Stomach (tissue), 9 donors: Measurements from ENCODE around the gene NR2F2. TPM values are rescaled to one million over a fixed set of nuclear protein-coding genes. Genes with fewer than 3 reads are reported as not detected.

Source experiments
- DNase-seq, 2 donors: peaks; one replicate each; pipeline versions ENCODE4 v3.0.0 to v3.0.0-alpha.2; 2013 to 2019
- H3K27ac ChIP-seq, 5 donors: fragments of 200-600 bp in 4 of 5; sonication (generic) in 4 of 5; one replicate each; pipeline ENCODE4 v1.5.1; 2013 to 2019; ENCODE audit warnings: mild to moderate bottlenecking in 1 of 5, moderate library complexity in 1 of 5
- H3K27me3 ChIP-seq, 3 donors: fragments of 200-600 bp; sonication (generic); one replicate each; pipeline ENCODE4 v1.5.1; 2017 to 2019; ENCODE audit warnings: mixed run types in 1 of 3
- H3K36me3 ChIP-seq, 4 donors: fragments of 200-600 bp; sonication (generic); 1 replicate in 3 of 4; 2 replicates in 1 of 4; pipeline ENCODE4 v1.5.1; 2016 to 2019
- H3K4me1 ChIP-seq, 4 donors: fragments of 200-600 bp; sonication (generic); one replicate each; pipeline ENCODE4 v1.5.1; 2016 to 2019
- H3K4me3 ChIP-seq, 4 donors: fragments of 200-600 bp; sonication (generic) in 3 of 4; one replicate each; pipeline ENCODE4 v1.5.1; 2016 to 2019; ENCODE audit warnings: mild to moderate bottlenecking in 1 of 4
- H3K9me3 ChIP-seq, 4 donors: fragments of 200-600 bp; sonication (generic); one replicate each; pipeline ENCODE4 v1.5.1; 2016 to 2019
- EP300 ChIP-seq: sonication (generic); formaldehyde crosslinking; IDR thresholded peaks from one replicate; pipeline ENCODE4 v1.6.1; 2017; ENCODE audit warnings: antibody characterized with exemption
- POLR2A ChIP-seq, 4 donors: fragments of 450-650 bp; IDR thresholded peaks; one replicate each; pipeline ENCODE4 v1.6.1; 2016; ENCODE audit warnings: antibody characterized with exemption in 4 of 4, control low read depth in 2 of 4, mild to moderate bottlenecking in 1 of 4, moderate library complexity in 1 of 4
- POLR2AphosphoS5 ChIP-seq, 3 donors: sonication (generic); formaldehyde crosslinking; IDR thresholded peaks; one replicate each; pipeline ENCODE4 v1.6.1; 2016; ENCODE audit warnings: antibody characterized with exemption in 3 of 3
- WGBS, 5 donors: extraction: QIAGEN DNeasy Blood & Tissue Kit in 3 of 5; methylation state at CpG; one replicate each; pipeline versions ENCODE4 v1.1.5 to v1.1.7; 2013 to 2018; 5-methylcytosine and 5-hydroxymethylcytosine counted together
- intact Hi-C: fragments of 100-400 bp; cut with DNase I; formaldehyde crosslinking; loops from one replicate; pipeline ENCODE4 v1.15.1; 2023; ENCODE audit warnings: low total_unique reads
- polyA plus RNA-seq, 3 donors: library from polyadenylated mRNA; stranded (reverse); fragments of 200-250 nt; gene quantifications; one replicate each; pipeline ENCODE4 v1.2.3, GENCODE V29; 2013
- total RNA-seq, 5 donors: library from RNA; depleted of rRNA; stranded (reverse); fragments of >200 nt; gene quantifications; one replicate each; pipeline versions ENCODE4 v1.1.0 to v1.2.3, GENCODE V29; 2014 to 2016
- TF ChIP-seq, protein P1 (sequence below), 7 experiments: fragments of 450-650 bp in 4 of 7; fragments of 200-600 bp in 3 of 7; sonication (generic) in 3 of 7; IDR thresholded peaks; one replicate each; pipeline ENCODE4 v1.5.1; 2016 to 2019; ENCODE audit warnings: antibody characterized with exemption in 7 of 7, control low read depth in 2 of 7, mild to moderate bottlenecking in 1 of 7
- donor health status: healthy with polysubstance abuse.
- donor health status: Bipolar disorder and iron deficiency.
- donor health status: healthy.

The NR2F2 gene
- total and polyA plus RNA-seq, 8 donors: 30.9 to 96.2 (median 43.5) TPM

DNA sequence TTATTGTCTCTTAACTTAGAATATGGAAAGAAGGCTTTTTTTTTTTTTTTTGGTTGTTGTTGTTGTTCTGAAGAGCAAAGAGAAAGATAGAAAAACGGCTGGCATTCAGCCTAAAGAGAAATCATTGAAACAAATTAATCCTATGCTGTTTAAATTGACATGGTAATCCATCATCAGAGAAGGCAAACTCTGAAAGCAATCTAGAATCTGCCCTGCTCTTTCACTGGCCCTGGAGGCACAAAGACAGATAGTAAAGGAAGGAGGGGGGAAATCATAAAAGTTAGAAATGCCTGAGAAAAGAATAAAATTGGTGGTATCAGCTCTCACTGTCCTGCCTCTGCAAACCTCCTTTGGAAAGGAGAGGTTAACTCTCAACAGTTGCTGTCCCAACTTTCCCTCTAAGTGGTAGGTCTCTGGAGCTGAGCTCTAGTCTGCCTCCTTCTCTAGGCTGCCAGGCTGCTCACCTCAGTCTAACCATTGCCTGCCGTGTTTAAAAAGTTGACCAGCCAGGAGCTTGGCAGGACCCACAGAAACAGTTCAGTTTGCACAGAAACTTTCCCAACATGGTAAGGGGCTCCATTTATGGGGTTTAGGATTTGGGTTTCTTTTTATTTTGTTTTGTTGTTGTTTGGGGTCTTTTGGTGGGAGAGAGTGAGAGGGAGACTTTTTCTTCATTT is 13.4 kb upstream of the NR2F2 start:
- Histone ChIP-seq H3K36me3 (no peaks in the 10 kb centered on the region), H3K4me1 (peaks cover 0 to 46% (median 18%) of the 10 kb centered on the region in 4 donors), H3K27ac (peak overlapping the region; percentile 22 to 98 (median 96)), H3K9me3 (no peaks in the 10 kb centered on the region), H3K4me3 (peak overlapping the region in 1 of 4 donors; percentile 22), H3K27me3 (peaks cover 0 to 9% (median 5%) of the 10 kb centered on the region in 3 donors)
- DNase-seq: peak in 1 of 2 donors; percentile 60
- intact Hi-C loops: no loop called here
- 17 to 35% (median 28%) methylated on average over 2 of the region's 2 CpGs for WGBS, 5 donors
- TF ChIP-seq POLR2AphosphoS5 (IDR thresholded peaks at IDR 0.05) (peak; percentile 21 to 58 (median 32)), EP300 (no peak)

DNA sequence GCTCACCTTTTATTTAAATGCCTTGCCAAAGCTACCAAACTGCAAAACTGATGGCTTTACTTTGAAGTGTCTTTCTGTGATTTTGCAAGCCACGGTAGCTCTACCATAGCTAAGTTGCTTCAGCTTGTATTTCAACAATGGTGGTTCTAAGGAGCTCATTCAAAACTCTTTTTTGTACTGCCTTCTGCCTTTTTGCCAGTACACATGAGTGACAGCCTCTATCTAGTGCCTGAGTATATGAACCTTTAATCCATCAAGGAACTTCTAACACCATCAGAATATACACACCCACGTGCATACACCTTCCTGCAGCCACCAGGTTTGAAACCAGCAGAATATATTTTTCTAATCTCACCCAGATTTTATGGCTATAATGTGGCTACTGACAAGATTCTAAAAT is 10.4 kb upstream of the NR2F2 start:
- Histone ChIP-seq H3K4me1 (peaks cover 12 to 67% (median 36%) of the 10 kb centered on the region in 4 donors), H3K4me3 (peak overlapping the region in 3 of 4 donors; percentile 13 to 57 (median 21)), H3K27ac (peak overlapping the region in 4 of 5 donors; percentile 93 to 98 (median 96)), H3K36me3 (no peaks in the 10 kb centered on the region), H3K27me3 (peaks cover 0 to 34% (median 13%) of the 10 kb centered on the region in 3 donors), H3K9me3 (no peaks in the 10 kb centered on the region)
- TF ChIP-seq EP300: no peak
- TF ChIP-seq, protein P1, sequence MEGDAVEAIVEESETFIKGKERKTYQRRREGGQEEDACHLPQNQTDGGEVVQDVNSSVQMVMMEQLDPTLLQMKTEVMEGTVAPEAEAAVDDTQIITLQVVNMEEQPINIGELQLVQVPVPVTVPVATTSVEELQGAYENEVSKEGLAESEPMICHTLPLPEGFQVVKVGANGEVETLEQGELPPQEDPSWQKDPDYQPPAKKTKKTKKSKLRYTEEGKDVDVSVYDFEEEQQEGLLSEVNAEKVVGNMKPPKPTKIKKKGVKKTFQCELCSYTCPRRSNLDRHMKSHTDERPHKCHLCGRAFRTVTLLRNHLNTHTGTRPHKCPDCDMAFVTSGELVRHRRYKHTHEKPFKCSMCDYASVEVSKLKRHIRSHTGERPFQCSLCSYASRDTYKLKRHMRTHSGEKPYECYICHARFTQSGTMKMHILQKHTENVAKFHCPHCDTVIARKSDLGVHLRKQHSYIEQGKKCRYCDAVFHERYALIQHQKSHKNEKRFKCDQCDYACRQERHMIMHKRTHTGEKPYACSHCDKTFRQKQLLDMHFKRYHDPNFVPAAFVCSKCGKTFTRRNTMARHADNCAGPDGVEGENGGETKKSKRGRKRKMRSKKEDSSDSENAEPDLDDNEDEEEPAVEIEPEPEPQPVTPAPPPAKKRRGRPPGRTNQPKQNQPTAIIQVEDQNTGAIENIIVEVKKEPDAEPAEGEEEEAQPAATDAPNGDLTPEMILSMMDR (IDR thresholded peaks at IDR 0.05): no peak
- WGBS, 5 donors: 31 to 55% (median 40%) methylated on average over 2 of the region's 2 CpGs
- intact Hi-C loops: no loop called here
- DNase-seq: no peak

DNA sequence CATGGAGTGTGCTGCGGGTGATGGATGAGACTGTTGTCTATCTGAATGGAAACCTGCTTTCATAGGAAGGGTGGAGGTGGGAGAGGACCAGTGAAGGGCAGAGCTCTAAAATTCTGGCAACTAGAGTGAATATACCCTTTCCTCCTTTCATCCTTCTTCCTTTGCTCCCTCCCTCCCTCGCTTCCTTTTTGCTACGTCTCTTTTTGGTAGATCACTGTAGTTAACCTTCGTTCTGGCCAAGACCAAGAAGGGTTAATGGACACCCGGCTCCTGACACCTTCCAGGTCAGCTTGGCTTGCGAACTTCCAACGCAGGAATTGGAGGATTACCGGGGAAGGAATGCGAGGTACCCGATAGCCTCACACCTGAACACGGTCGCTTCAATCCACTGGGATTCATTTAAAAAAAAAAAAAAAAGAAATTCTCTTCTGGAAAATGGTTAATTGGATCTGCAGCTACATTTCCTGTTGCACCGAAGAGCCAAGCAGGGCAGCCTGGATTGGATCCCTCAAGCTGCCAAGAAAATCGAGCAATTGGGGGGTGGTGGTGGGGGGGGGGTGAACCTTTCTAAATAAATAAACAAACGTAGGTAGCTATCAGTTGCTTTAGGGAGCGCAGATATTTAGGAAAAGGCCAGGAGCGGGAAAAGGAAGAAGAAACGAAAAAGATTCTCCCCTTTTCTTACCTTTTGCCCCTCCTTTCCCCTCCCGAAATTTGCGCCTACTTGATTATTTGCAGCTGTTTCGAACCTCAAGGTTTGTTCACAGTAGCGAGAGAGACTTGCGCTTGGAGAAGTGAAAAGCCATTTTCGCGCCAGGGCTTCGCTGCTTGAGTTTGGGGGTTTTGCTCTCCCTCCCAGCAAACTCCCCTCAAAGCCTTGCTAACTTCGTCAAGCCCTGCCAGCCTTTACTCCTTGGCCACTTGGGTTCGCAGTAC is 9.5 kb upstream of the NR2F2 start:
- Histone ChIP-seq H3K27ac (peak overlapping the region; percentile 93 to 98 (median 96)), H3K4me1 (peaks cover 12 to 60% (median 39%) of the 10 kb centered on the region in 4 donors), H3K9me3 (no peaks in the 10 kb centered on the region), H3K4me3 (peak overlapping the region; percentile 57 to 80 (median 58)), H3K36me3 (no peaks in the 10 kb centered on the region), H3K27me3 (peaks cover 0 to 43% (median 13%) of the 10 kb centered on the region in 3 donors)
- DNase-seq: peak in 1 of 2 donors; percentile 75
- 7 to 15% (median 10%) methylated on average over 28 of the region's 28 CpGs for WGBS, 5 donors
- TF ChIP-seq POLR2A (IDR thresholded peaks at IDR 0.05): no peak
- TF ChIP-seq, protein P1 (IDR thresholded peaks at IDR 0.05): no peak
- TF ChIP-seq EP300: no peak
- peak in 1 of 3 donors; percentile 26 for TF ChIP-seq POLR2AphosphoS5 (IDR thresholded peaks at IDR 0.05)
- intact Hi-C loops: no loop called here

DNA sequence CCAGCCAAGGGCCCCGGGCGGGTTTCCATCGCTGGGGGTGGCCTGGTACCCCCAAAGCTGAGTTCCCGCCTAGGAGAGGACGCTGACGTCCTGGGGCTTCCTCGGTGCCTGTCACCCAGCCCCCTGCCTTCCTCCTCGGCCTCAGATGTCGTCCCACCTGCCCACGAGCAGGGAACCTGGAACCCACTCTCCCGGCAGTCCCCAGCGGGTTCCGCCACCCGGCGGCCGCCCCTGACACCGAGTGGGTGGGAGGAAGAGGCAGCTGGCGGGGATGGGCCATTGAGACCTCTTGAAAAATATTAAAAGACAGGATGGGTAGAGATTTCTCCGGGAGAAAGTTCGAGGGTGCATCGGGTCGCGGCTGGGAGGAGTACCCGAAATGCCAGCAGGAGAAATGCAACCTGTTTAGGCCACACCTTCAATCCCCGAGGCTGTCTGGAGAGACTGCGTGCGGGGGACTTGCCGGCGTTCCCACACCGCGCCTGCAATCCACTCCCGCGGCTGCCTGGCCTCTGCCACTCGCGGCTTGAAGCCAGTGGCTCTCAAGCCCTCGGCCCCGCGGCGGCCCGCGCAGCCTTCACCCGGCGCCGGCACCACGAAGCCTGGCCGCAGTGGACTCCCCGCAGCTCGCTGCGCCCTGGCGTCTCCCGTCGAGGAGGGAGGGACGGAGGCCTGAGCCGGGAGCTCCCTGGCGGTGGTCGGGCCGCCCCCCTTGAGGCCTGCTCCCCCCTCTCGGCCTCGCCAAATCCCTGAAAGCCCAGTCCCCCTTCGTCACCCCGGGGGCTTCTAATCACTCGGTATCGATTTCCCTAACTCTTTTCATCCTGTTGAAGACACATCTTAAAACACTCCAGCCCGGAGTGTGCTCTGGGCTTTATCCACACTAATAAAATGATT is 8.6 kb upstream of the NR2F2 start:
- H3K36me3 ChIP-seq: no peaks in the 10 kb centered on the region
- peaks cover 0 to 52% (median 13%) of the 10 kb centered on the region in 3 donors for H3K27me3 ChIP-seq
- intact Hi-C loops: no loop called here
- 1 to 4% (median 2%) methylated on average over 42 to 64 of the region's 64 CpGs for WGBS, 5 donors
- H3K9me3 ChIP-seq: no peaks in the 10 kb centered on the region
- peaks cover 12 to 55% (median 37%) of the 10 kb centered on the region in 4 donors for H3K4me1 ChIP-seq
- peak overlapping the region; percentile 93 to 98 (median 96) for H3K27ac ChIP-seq
- TF ChIP-seq, protein P1 (IDR thresholded peaks at IDR 0.05): no peak
- TF ChIP-seq POLR2A (IDR thresholded peaks at IDR 0.05) (no peak), POLR2AphosphoS5 (IDR thresholded peaks at IDR 0.05) (peak in 1 of 3 donors; percentile 40), EP300 (no peak)
- H3K4me3 ChIP-seq: peak overlapping the region; percentile 57 to 80 (median 58)
- peak; percentile 54 to 77 for DNase-seq
